GM23338 (cell line): ENCODE results near the gene TTC27. TPM values are rescaled to one million over a fixed set of nuclear protein-coding genes. Genes with fewer than 3 reads are reported as not detected.

Source experiments
- ATAC-seq: fragments of 200-7000 bp; cut with Tn5 transposase; 3 replicates; pipeline ENCODE4 v1.9.1; 2020
- DNase-seq: peaks from one replicate; pipeline ENCODE4 v3.0.0-alpha.2; 2015; ENCODE audit warnings: low spot score
- H2AFZ ChIP-seq: fragments of 200-600 bp; sonication (generic); 2 replicates; pipeline ENCODE4 v1.8.0; 2016; ENCODE audit warnings: antibody characterized with exemption, mild to moderate bottlenecking, moderate library complexity
- H3F3A ChIP-seq: fragments of 200-600 bp; sonication (generic); replicated peaks from 2 replicates; pipeline ENCODE4 v1.8.0; 2017; ENCODE audit warnings: antibody characterized with exemption, mixed run types, low read depth
- H3K27ac ChIP-seq: fragments of 200-600 bp; sonication (generic); 2 replicates; pipeline ENCODE4 v1.6.1; 2016; ENCODE audit warnings: low read depth
- H3K27me3 ChIP-seq: fragments of 200-600 bp; sonication (generic); 2 replicates; pipeline ENCODE4 v1.8.0; 2016; ENCODE audit warnings: mild to moderate bottlenecking, mixed run types, moderate library complexity; ENCODE audit not compliant: insufficient read depth
- H3K36me3 ChIP-seq: fragments of 200-600 bp; sonication (generic); 2 replicates; pipeline ENCODE4 v1.8.0; 2016; ENCODE audit warnings: mild to moderate bottlenecking; ENCODE audit not compliant: insufficient read depth
- H3K4me1 ChIP-seq: fragments of 200-600 bp; sonication (generic); 2 replicates; pipeline ENCODE4 v1.8.0; 2016; ENCODE audit warnings: mild to moderate bottlenecking, moderate library complexity; ENCODE audit not compliant: insufficient read depth
- H3K4me2 ChIP-seq: fragments of 200-600 bp; sonication (generic); 2 replicates; pipeline ENCODE4 v1.7.1; 2017; ENCODE audit warnings: mixed run types
- H3K4me3 ChIP-seq: fragments of 200-600 bp; sonication (generic); 2 replicates; pipeline ENCODE4 v1.6.1; 2016; ENCODE audit warnings: mixed run types
- H3K79me2 ChIP-seq: fragments of 200-600 bp; sonication (generic); replicated peaks from 2 replicates; pipeline ENCODE4 v1.8.0; 2017; ENCODE audit warnings: mild to moderate bottlenecking; ENCODE audit not compliant: insufficient read depth
- H3K9me2 ChIP-seq: fragments of 200-600 bp; sonication (generic); 2 replicates; pipeline ENCODE4 v1.8.0; 2017; ENCODE audit not compliant: insufficient read depth
- H4K20me1 ChIP-seq: fragments of 200-600 bp; sonication (generic); replicated peaks from 2 replicates; pipeline ENCODE4 v1.8.0; 2017; ENCODE audit warnings: mild to moderate bottlenecking; ENCODE audit not compliant: insufficient read depth
- H3K27ac Mint-ChIP-seq: 2 replicates; pipeline ENCODE4 v1.8.0; 2020; ENCODE audit warnings: inconsistent platforms, mild to moderate bottlenecking, moderate library complexity, mixed read lengths
- H3K27me3 Mint-ChIP-seq: 3 replicates; pipeline ENCODE4 v1.8.0; 2022; ENCODE audit warnings: low read depth, mild to moderate bottlenecking, moderate library complexity, mixed read lengths, inconsistent platforms; ENCODE audit not compliant: insufficient read depth, poor library complexity
- H3K36me3 Mint-ChIP-seq: 3 replicates; pipeline ENCODE4 v1.8.0; 2021; ENCODE audit warnings: low read depth, mild to moderate bottlenecking, inconsistent platforms, moderate library complexity, mixed read lengths
- H3K4me1 Mint-ChIP-seq: 3 replicates; pipeline ENCODE4 v1.8.0; 2020; ENCODE audit warnings: mild to moderate bottlenecking, inconsistent platforms, mixed read lengths
- H3K4me3 Mint-ChIP-seq: 3 replicates; pipeline ENCODE4 v1.8.0; 2021; ENCODE audit warnings: moderate library complexity, mild to moderate bottlenecking, inconsistent platforms, mixed read lengths
- H3K9me3 Mint-ChIP-seq: 3 replicates; pipeline ENCODE4 v1.8.0; 2020; ENCODE audit warnings: moderate library complexity, mild to moderate bottlenecking, inconsistent platforms, mixed read lengths
- EZH2 ChIP-seq: fragments of 200-600 bp; sonication (generic); IDR thresholded peaks from one replicate; pipeline ENCODE4 v1.8.0; 2017; ENCODE audit warnings: antibody characterized with exemption, mild to moderate bottlenecking, low read depth; ENCODE audit not compliant: unreplicated experiment
- EZH2phosphoT487 ChIP-seq: fragments of 200-600 bp; sonication (generic); IDR thresholded peaks from one replicate; pipeline ENCODE4 v1.8.1; 2018; ENCODE audit warnings: antibody characterized with exemption; ENCODE audit not compliant: unreplicated experiment
- JUNB ChIP-seq: IDR thresholded peaks from one replicate; pipeline ENCODE4 v1.6.1; 2016; ENCODE audit warnings: antibody characterized with exemption; ENCODE audit not compliant: unreplicated experiment
- NANOG ChIP-seq: IDR thresholded peaks from 2 replicates; pipeline ENCODE4 v1.6.1; 2016; ENCODE audit warnings: antibody characterized with exemption, borderline replicate concordance
- POLR2AphosphoS5 ChIP-seq: IDR thresholded peaks from 2 replicates; pipeline ENCODE4 v1.6.1; 2016; ENCODE audit warnings: antibody characterized with exemption, low read depth
- REST ChIP-seq: IDR thresholded peaks from one replicate; pipeline ENCODE4 v1.6.1; 2018; ENCODE audit warnings: antibody characterized with exemption; ENCODE audit not compliant: unreplicated experiment
- ZNF114 ChIP-seq: fragments of 250-450 bp; sonication (Bioruptor Pico); IDR thresholded peaks from 2 replicates; pipeline ENCODE4 v1.5.0; 2020; ENCODE audit warnings: mild to moderate bottlenecking, moderate library complexity
- ZNF331 ChIP-seq: fragments of 250-450 bp; sonication (Bioruptor Pico); IDR thresholded peaks from 2 replicates; pipeline ENCODE4 v1.5.0; 2020; ENCODE audit warnings: low read depth, mild to moderate bottlenecking, moderate library complexity
- polyA plus RNA-seq: library from polyadenylated mRNA; unstranded; fragments of >200 nt; fragmentation: Nextera tagmentation; extraction: Ambion mirVana; gene quantifications from 2 replicates; pipeline ENCODE4 v1.2.1, GENCODE V29; 2016
- total RNA-seq: library from RNA; depleted of rRNA; stranded (reverse); fragments of >200 nt; shearing (Covaris generic); gene quantifications from 2 replicates; pipeline ENCODE4 v1.2.3, GENCODE V29; 2014
- TF ChIP-seq, protein P1 (sequence below): fragments of 250-450 bp; sonication (Bioruptor Pico); IDR thresholded peaks from 2 replicates; pipeline ENCODE4 v1.5.0; 2020; ENCODE audit warnings: mild to moderate bottlenecking, moderate library complexity
- TF ChIP-seq, protein P2 (sequence below), 2 experiments: fragments of 200-600 bp in 1 of 2; sonication (generic) in 1 of 2; conservative IDR thresholded peaks; 2 replicates each; pipeline versions ENCODE4 v1.5.1 to v1.6.1; 2016 to 2017; ENCODE audit warnings: antibody characterized with exemption in 2 of 2, low read depth in 2 of 2, mild to moderate bottlenecking in 2 of 2, moderate library complexity in 1 of 2

The TTC27 gene
- total and polyA plus RNA-seq, 2 experiments from 2014 or later: 11.8 to 41.3 TPM

GRCh38 chr2:32611366-32611765, 16.5 kb upstream of the TTC27 start (continued):
- TF ChIP-seq ZNF331 (CRISPR knock-in tag): no peak
- TF ChIP-seq EZH2phosphoT487: no peak
- TF ChIP-seq NANOG: no peak
- TF ChIP-seq EZH2: no peak

GRCh38 chr2:32611771-32612170, 16.1 kb upstream of the TTC27 start:
- Histone ChIP-seq H3K79me2 (no peaks in the 10 kb centered on the region), H3K27ac (no peak overlapping the region), H3K36me3 (peaks cover 9% of the 10 kb centered on the region; the same call in 1 of the 2 replicates), H3K4me2 (no peak overlapping the region), H3F3A (no peaks in the 10 kb centered on the region), H3K27me3 (no peaks in the 10 kb centered on the region), H3K9me2 (no peaks in the 10 kb centered on the region), H4K20me1 (0 out of 2 replicates have a peak, but pooled peaks cover 4% of the 10 kb centered on the region), H3K4me3 (no peak overlapping the region), H2AFZ (no peak overlapping the region), H3K4me1 (no peaks in the 10 kb centered on the region)
- Mint-ChIP-seq H3K27ac (no peak overlapping the region), H3K4me1 (no peaks in the 10 kb centered on the region), H3K36me3 (peaks cover 33% of the 10 kb centered on the region), H3K4me3 (no peak overlapping the region), H3K9me3 (no peaks in the 10 kb centered on the region), H3K27me3 (no peaks in the 10 kb centered on the region)
- no peak for DNase-seq
- TF ChIP-seq, protein P1, sequence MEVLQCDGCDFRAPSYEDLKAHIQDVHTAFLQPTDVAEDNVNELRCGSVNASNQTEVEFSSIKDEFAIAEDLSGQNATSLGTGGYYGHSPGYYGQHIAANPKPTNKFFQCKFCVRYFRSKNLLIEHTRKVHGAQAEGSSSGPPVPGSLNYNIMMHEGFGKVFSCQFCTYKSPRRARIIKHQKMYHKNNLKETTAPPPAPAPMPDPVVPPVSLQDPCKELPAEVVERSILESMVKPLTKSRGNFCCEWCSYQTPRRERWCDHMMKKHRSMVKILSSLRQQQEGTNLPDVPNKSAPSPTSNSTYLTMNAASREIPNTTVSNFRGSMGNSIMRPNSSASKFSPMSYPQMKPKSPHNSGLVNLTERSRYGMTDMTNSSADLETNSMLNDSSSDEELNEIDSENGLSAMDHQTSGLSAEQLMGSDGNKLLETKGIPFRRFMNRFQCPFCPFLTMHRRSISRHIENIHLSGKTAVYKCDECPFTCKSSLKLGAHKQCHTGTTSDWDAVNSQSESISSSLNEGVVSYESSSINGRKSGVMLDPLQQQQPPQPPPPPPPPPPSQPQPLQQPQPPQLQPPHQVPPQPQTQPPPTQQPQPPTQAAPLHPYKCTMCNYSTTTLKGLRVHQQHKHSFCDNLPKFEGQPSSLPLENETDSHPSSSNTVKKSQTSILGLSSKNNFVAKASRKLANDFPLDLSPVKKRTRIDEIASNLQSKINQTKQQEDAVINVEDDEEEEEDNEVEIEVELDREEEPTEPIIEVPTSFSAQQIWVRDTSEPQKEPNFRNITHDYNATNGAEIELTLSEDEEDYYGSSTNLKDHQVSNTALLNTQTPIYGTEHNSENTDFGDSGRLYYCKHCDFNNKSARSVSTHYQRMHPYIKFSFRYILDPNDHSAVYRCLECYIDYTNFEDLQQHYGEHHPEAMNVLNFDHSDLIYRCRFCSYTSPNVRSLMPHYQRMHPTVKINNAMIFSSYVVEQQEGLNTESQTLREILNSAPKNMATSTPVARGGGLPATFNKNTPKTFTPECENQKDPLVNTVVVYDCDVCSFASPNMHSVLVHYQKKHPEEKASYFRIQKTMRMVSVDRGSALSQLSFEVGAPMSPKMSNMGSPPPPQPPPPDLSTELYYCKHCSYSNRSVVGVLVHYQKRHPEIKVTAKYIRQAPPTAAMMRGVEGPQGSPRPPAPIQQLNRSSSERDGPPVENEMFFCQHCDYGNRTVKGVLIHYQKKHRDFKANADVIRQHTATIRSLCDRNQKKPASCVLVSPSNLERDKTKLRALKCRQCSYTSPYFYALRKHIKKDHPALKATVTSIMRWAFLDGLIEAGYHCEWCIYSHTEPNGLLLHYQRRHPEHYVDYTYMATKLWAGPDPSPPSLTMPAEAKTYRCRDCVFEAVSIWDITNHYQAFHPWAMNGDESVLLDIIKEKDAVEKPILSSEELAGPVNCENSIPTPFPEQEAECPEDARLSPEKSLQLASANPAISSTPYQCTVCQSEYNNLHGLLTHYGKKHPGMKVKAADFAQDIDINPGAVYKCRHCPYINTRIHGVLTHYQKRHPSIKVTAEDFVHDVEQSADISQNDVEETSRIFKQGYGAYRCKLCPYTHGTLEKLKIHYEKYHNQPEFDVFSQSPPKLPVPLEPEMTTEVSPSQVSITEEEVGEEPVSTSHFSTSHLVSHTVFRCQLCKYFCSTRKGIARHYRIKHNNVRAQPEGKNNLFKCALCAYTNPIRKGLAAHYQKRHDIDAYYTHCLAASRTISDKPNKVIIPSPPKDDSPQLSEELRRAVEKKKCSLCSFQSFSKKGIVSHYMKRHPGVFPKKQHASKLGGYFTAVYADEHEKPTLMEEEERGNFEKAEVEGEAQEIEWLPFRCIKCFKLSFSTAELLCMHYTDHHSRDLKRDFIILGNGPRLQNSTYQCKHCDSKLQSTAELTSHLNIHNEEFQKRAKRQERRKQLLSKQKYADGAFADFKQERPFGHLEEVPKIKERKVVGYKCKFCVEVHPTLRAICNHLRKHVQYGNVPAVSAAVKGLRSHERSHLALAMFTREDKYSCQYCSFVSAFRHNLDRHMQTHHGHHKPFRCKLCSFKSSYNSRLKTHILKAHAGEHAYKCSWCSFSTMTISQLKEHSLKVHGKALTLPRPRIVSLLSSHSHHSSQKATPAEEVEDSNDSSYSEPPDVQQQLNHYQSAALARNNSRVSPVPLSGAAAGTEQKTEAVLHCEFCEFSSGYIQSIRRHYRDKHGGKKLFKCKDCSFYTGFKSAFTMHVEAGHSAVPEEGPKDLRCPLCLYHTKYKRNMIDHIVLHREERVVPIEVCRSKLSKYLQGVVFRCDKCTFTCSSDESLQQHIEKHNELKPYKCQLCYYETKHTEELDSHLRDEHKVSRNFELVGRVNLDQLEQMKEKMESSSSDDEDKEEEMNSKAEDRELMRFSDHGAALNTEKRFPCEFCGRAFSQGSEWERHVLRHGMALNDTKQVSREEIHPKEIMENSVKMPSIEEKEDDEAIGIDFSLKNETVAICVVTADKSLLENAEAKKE: no peak
- TF ChIP-seq EZH2 (no peak), EZH2phosphoT487 (no peak), JUNB (no peak), REST (no peak), POLR2AphosphoS5 (no peak), ZNF114 (no peak)
- TF ChIP-seq, protein P2, sequence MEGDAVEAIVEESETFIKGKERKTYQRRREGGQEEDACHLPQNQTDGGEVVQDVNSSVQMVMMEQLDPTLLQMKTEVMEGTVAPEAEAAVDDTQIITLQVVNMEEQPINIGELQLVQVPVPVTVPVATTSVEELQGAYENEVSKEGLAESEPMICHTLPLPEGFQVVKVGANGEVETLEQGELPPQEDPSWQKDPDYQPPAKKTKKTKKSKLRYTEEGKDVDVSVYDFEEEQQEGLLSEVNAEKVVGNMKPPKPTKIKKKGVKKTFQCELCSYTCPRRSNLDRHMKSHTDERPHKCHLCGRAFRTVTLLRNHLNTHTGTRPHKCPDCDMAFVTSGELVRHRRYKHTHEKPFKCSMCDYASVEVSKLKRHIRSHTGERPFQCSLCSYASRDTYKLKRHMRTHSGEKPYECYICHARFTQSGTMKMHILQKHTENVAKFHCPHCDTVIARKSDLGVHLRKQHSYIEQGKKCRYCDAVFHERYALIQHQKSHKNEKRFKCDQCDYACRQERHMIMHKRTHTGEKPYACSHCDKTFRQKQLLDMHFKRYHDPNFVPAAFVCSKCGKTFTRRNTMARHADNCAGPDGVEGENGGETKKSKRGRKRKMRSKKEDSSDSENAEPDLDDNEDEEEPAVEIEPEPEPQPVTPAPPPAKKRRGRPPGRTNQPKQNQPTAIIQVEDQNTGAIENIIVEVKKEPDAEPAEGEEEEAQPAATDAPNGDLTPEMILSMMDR (conservative IDR thresholded peaks at IDR 0.05; ENCODE audit: low read depth in 2 of 2): no peak
- no peak for ATAC-seq
